GM06990 (cell line): ENCODE data around the gene PAN2.
A peak's percentile ranks its signal among the peaks of the same experiment; 100 is the strongest.
"Not testable (repeated sequence)": the region's sequence is repeated elsewhere in the genome, so short reads cannot be mapped to it uniquely, and the experiment has no call there.

Experiments used
- DNase-seq: peaks from one replicate; pipeline ENCODE4 v3.0.0-alpha.2; 2011; ENCODE audit not compliant: insufficient read length; ENCODE audit errors: extremely low read depth
- H3K27me3 ChIP-seq: replicated peaks from 2 replicates; pipeline ENCODE4 v1.6.0; 2011; ENCODE audit warnings: low read length; ENCODE audit not compliant: control insufficient read depth, insufficient read depth
- H3K36me3 ChIP-seq: 2 replicates; pipeline ENCODE4 v1.5.1; 2011; ENCODE audit warnings: low read length; ENCODE audit not compliant: control insufficient read depth, insufficient read depth
- H3K4me3 ChIP-seq: replicated peaks from 2 replicates; pipeline ENCODE4 v1.5.1; 2011; ENCODE audit warnings: low read depth, mild to moderate bottlenecking, control low read depth, low read length
- TF ChIP-seq, protein P1 (sequence below): IDR thresholded peaks from 2 replicates; pipeline ENCODE4 v1.5.1; 2011; ENCODE audit warnings: low read length, control low read depth, mild to moderate bottlenecking, inconsistent platforms; ENCODE audit not compliant: insufficient read depth, poor library complexity, severe bottlenecking

PAN2 gene

DNA sequence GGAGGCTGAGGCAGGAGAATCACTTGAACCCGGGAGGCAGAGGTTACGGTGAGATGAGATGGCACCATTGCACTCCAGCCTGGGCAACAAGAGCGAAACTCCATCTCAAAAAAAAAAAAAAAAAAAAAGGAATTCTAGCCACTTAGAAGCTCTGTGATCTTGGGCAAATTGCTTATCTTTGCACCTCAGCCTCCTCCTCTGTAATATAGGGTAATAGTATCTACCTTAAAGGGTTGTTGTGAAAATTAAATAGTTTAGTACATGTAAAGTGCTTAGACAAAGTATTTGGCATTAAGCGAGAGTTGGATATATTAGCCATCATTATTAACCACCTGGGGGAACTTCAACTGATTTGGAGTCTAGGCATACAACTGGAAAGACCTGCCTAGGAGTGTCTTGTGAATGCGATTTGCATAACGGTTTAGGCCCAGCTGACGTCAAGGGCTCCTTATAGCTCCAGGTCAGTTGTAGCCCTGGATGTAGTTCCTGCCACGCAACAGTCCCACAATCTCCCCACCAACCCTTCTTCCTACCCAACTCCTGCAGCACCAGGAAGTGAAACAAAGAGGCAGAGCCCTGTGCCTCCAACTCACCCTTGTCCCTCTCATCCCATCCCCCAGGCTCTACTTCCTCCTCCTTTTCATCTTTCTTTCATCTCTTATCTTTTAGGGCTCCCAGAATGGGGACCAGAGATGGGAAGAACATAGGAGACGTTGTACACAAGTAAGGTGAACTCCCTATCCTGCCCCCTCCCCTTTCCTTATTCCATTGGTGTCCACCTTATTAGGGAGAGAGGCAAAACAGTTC lies 2.8 kb upstream of the PAN2 start:
- TF ChIP-seq, protein P1, sequence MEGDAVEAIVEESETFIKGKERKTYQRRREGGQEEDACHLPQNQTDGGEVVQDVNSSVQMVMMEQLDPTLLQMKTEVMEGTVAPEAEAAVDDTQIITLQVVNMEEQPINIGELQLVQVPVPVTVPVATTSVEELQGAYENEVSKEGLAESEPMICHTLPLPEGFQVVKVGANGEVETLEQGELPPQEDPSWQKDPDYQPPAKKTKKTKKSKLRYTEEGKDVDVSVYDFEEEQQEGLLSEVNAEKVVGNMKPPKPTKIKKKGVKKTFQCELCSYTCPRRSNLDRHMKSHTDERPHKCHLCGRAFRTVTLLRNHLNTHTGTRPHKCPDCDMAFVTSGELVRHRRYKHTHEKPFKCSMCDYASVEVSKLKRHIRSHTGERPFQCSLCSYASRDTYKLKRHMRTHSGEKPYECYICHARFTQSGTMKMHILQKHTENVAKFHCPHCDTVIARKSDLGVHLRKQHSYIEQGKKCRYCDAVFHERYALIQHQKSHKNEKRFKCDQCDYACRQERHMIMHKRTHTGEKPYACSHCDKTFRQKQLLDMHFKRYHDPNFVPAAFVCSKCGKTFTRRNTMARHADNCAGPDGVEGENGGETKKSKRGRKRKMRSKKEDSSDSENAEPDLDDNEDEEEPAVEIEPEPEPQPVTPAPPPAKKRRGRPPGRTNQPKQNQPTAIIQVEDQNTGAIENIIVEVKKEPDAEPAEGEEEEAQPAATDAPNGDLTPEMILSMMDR: no peak
- DNase-seq: no peak
- no peak overlapping the region for H3K4me3 ChIP-seq
- H3K27me3 ChIP-seq: no peaks in the 10 kb centered on the region
- peaks cover 7% of the 10 kb centered on the region for H3K36me3 ChIP-seq

DNA sequence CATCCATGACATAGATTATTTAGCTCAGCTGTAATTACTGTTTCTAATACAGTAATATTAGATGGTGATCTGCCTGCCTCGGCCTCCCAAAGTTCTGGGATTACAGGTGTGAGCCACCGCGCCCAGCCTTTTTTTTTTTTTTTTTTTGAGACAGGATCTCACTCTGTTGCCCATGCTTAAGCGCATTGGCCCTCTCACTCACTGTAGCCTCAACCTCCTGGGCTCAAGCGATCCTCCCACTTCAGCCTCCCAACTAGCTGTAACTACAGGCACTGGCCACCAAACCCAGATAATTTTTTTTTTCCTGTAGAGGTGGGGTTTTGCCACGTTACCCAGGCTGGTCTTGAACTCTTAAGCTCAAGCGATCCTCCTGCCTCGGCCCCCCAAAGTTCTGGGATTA lies 1.7 kb upstream of the PAN2 start:
- not testable (repeated sequence) for H3K36me3 ChIP-seq, H3K27me3 ChIP-seq

DNA sequence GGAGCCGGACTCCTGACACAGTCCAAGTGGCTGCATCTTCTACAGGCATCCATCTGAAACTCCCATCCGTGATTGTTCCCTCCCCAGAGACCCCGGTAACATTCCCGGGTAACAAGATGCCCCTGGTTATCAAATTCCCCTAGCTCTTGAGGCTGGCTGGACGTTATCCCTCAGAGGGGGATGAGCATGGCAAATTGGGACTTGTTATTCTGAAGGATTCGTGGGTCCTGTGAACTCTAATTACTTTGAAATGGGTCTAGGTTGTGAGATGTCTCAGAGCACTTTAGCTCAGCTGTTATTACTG lies 642 bp upstream of the PAN2 start:
- H3K27me3 ChIP-seq: no peaks in the 10 kb centered on the region
- peak overlapping the region; percentile 63 for H3K4me3 ChIP-seq
- no peaks in the 10 kb centered on the region for H3K36me3 ChIP-seq
- TF ChIP-seq, protein P1: no peak
- no peak for DNase-seq

More for the DNA sequence above, 1.7 kb upstream of the PAN2 start:
- H3K4me3 ChIP-seq, DNase-seq: not testable (repeated sequence)

GRCh38 chr12:56333197-56333678 lies 562 bp downstream of the PAN2 start:
- DNase-seq: no peak
- Histone ChIP-seq H3K36me3 (peaks cover under 1% of the 10 kb centered on the region; the same call in 1 of the 2 replicates), H3K4me3 (peak overlapping the region; percentile 63), H3K27me3 (no peaks in the 10 kb centered on the region)
- TF ChIP-seq, protein P1: no peak

DNA sequence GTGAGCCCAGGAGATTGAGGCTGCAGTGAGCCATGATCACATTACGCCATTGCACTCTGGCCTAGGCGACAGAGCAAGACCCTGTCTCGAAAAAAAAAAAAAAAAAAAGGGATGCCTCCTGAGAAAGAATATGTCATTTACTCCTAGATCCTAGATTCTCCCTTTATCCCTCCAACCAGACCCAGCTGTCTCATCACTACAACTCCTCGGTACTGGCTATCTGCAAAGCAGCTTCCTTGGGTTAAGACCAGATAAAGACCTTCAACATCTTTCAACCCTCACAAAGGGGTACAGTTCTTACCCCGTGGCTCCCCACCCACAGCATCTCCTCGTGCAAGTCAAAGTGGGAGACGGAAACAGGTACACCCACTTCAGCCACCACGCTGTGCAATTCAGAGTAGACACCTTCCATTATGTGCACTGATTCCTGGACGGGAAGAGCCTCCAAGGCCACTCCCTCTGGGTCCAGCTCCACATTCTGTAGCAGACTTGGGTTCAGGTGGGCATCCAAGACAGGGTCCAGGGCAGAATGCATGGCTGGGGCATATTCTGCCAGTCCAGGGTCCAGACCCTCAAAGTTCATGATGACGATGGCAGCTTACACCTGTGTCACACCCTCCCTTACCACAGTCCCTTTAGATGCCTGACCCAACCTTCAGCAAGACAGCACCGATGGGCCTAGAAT lies 1.1 kb downstream of the PAN2 start:
- TF ChIP-seq, protein P1: no peak
- Histone ChIP-seq H3K4me3 (peak overlapping the region; percentile 63), H3K36me3 (peaks cover 3% of the 10 kb centered on the region), H3K27me3 (no peaks in the 10 kb centered on the region)
- DNase-seq: no peak

- H3K27me3 ChIP-seq: no peaks in the 10 kb centered on the region
- H3K36me3 ChIP-seq: peaks cover 12% of the 10 kb centered on the region
- H3K4me3 ChIP-seq: no peak overlapping the region
- TF ChIP-seq, protein P1: no peak
- no peak for DNase-seq
These were observed 2.8 kb downstream of the PAN2 start for GRCh38 chr12:56330936-56331490.
